AG10803 (cell line): ENCODE data around the gene TNK1.

ENCODE experiments used
- DNase-seq: peaks from one replicate; pipeline ENCODE4 v3.0.0; 2010; ENCODE audit warnings: low read depth
- H3K4me3 ChIP-seq: 2 replicates; pipeline ENCODE4 v1.5.1; 2011; ENCODE audit warnings: mild to moderate bottlenecking, low read length, control low read depth
- CTCF ChIP-seq: conservative IDR thresholded peaks from 2 replicates; pipeline ENCODE4 v1.5.1; 2011; ENCODE audit warnings: mild to moderate bottlenecking, low read length, control low read depth, inconsistent platforms

TNK1 gene

GRCh38 chr17:7393613-7394451 is 12.9 kb downstream of the TNK1 start:
- DNase-seq = no peak
- TF ChIP-seq CTCF = no peak
- H3K4me3 ChIP-seq = peak overlapping the region; percentile 84

GRCh38 chr17:7394452-7395191 is 13.7 kb downstream of the TNK1 start, which contains the start of gene PLSCR3:
Gene PLSCR3 (minus strand): TSS chr17:7394525. CDS start chr17:7394110, 415 bp downstream.
- peak; percentile 42 for TF ChIP-seq CTCF
- peak; percentile 82 for DNase-seq
- H3K4me3 ChIP-seq = peak within 1 kb of the TSS; percentile 84

- no peak overlapping the region for H3K4me3 ChIP-seq
- DNase-seq = no peak
- TF ChIP-seq CTCF = no peak
Observed at GRCh38 chr17:7396147-7396546, 15.3 kb downstream of the TNK1 start.

GRCh38 chr17:7398612-7399011 is 17.7 kb downstream of the TNK1 start:
- TF ChIP-seq CTCF = no peak
- H3K4me3 ChIP-seq = no peak overlapping the region
- no peak for DNase-seq

- TF ChIP-seq CTCF = no peak
- H3K4me3 ChIP-seq = peak overlapping the region; percentile 79
- DNase-seq = no peak
Observed at GRCh38 chr17:7403043-7403726, 22.3 kb downstream of the TNK1 start.

GRCh38 chr17:7403727-7403976 is 22.8 kb downstream of the TNK1 start:
- TF ChIP-seq CTCF = no peak
- peak overlapping the region; percentile 79 for H3K4me3 ChIP-seq
- DNase-seq = no peak
